HG03108 (cell line): ENCODE results near the gene MYO1D.

ENCODE experiments used
- ATAC-seq: cut with Tn5 transposase; IDR thresholded peaks from one replicate; pipeline ENCODE4 v1.9.1; 2021; ENCODE audit warnings: moderate library complexity; ENCODE audit not compliant: unreplicated experiment

MYO1D gene

GRCh38 chr17:32631341-32632096 lies 245.4 kb downstream of the MYO1D start:
- ATAC-seq: no peak

GRCh38 chr17:32629563-32630190 lies 247.2 kb downstream of the MYO1D start:
- no peak for ATAC-seq

GRCh38 chr17:32628271-32629044 lies 248.5 kb downstream of the MYO1D start:
- ATAC-seq: no peak

GRCh38 chr17:32627239-32627996 lies 249.5 kb downstream of the MYO1D start:
- no peak for ATAC-seq

- ATAC-seq: no peak
These were observed 250.5 kb downstream of the MYO1D start for GRCh38 chr17:32626379-32626791.

GRCh38 chr17:32625971-32626370 lies 251.0 kb downstream of the MYO1D start:
- ATAC-seq: no peak

- no peak for ATAC-seq
These were observed 253.7 kb downstream of the MYO1D start for GRCh38 chr17:32623196-32623595.

GRCh38 chr17:32622540-32622939 lies 254.4 kb downstream of the MYO1D start:
- ATAC-seq: no peak

- ATAC-seq: no peak
These were observed 255.2 kb downstream of the MYO1D start for GRCh38 chr17:32621612-32622312.

GRCh38 chr17:32615326-32615725 lies 261.6 kb downstream of the MYO1D start:
- no peak for ATAC-seq

GRCh38 chr17:32610943-32611342 lies 266.0 kb downstream of the MYO1D start:
- no peak for ATAC-seq

- ATAC-seq: no peak
These were observed 266.9 kb downstream of the MYO1D start for GRCh38 chr17:32609884-32610650.

GRCh38 chr17:32609085-32609484 lies 267.8 kb downstream of the MYO1D start:
- ATAC-seq: no peak

GRCh38 chr17:32608267-32608666 lies 268.7 kb downstream of the MYO1D start:
- no peak for ATAC-seq

GRCh38 chr17:32604966-32605365 lies 272.0 kb downstream of the MYO1D start:
- no peak for ATAC-seq

GRCh38 chr17:32602396-32602795 lies 274.5 kb downstream of the MYO1D start:
- no peak for ATAC-seq

- ATAC-seq: no peak
These were observed 275.1 kb downstream of the MYO1D start for GRCh38 chr17:32601866-32602265.

GRCh38 chr17:32596628-32597027 lies 280.3 kb downstream of the MYO1D start:
- ATAC-seq: peak; percentile 60

- ATAC-seq: no peak
These were observed 280.7 kb downstream of the MYO1D start for GRCh38 chr17:32596206-32596605.

- ATAC-seq: no peak
These were observed 283.9 kb downstream of the MYO1D start for GRCh38 chr17:32593003-32593402.
